ENCODE measurements around the gene TESMIN.

GRCh38 chr11:68674461-68674860 lies 76.9 kb downstream of the TESMIN start:
- TF ChIP-seq, protein P1, sequence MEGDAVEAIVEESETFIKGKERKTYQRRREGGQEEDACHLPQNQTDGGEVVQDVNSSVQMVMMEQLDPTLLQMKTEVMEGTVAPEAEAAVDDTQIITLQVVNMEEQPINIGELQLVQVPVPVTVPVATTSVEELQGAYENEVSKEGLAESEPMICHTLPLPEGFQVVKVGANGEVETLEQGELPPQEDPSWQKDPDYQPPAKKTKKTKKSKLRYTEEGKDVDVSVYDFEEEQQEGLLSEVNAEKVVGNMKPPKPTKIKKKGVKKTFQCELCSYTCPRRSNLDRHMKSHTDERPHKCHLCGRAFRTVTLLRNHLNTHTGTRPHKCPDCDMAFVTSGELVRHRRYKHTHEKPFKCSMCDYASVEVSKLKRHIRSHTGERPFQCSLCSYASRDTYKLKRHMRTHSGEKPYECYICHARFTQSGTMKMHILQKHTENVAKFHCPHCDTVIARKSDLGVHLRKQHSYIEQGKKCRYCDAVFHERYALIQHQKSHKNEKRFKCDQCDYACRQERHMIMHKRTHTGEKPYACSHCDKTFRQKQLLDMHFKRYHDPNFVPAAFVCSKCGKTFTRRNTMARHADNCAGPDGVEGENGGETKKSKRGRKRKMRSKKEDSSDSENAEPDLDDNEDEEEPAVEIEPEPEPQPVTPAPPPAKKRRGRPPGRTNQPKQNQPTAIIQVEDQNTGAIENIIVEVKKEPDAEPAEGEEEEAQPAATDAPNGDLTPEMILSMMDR (IDR thresholded peaks at IDR 0.05 in 4 of 5, conservative IDR thresholded peaks at IDR 0.05 in 1 of 5) = no peak
- TF ChIP-seq POLR2A (IDR thresholded peaks at IDR 0.05) = no peak
